HepG2 (cell line): ENCODE results near the gene HLF. TPM values are rescaled to one million over a fixed set of nuclear protein-coding genes. Genes with fewer than 3 reads are reported as not detected.

ENCODE experiments used
- AKAP8 ChIP-seq: sonication (generic); formaldehyde crosslinking; IDR thresholded peaks from 2 replicates; pipeline ENCODE4 v1.5.1; 2020; ENCODE audit warnings: mild to moderate bottlenecking, missing genetic modification reagents
- ARNTL ChIP-seq: sonication (generic); formaldehyde crosslinking; IDR thresholded peaks from 2 replicates; pipeline ENCODE4 v1.4.0; 2020; ENCODE audit warnings: mild to moderate bottlenecking, missing genetic modification reagents
- CHD2 ChIP-seq: IDR thresholded peaks from 2 replicates; pipeline ENCODE4 v1.6.1; 2011; ENCODE audit warnings: low read depth, low read length, improper control_type of control experiment
- HDAC2 ChIP-seq: sonication (generic); formaldehyde crosslinking; IDR thresholded peaks from 2 replicates; pipeline ENCODE4 v1.4.0; 2020; ENCODE audit warnings: missing genetic modification reagents
- HDAC6 ChIP-seq: fragments of 200-600 bp; sonication (generic); IDR thresholded peaks from 2 replicates; pipeline ENCODE4 v1.7.0; 2017; ENCODE audit warnings: mild to moderate bottlenecking, antibody characterized with exemption, low read length, low read depth
- HHEX ChIP-seq: IDR thresholded peaks from 2 replicates; pipeline ENCODE4 v1.6.1; 2016; ENCODE audit warnings: control low read depth
- KAT2B ChIP-seq: fragments of 150-350 bp; IDR thresholded peaks from 2 replicates; pipeline ENCODE4 v1.6.1; 2014; ENCODE audit warnings: low read depth, low read length, borderline replicate concordance
- NONO ChIP-seq, 2 experiments: fragments of 450-650 bp in 1 of 2; sonication (generic) in 1 of 2; formaldehyde crosslinking in 1 of 2; IDR thresholded peaks in 1 of 2; conservative IDR thresholded peaks in 1 of 2; 2 replicates each; pipeline versions ENCODE4 v1.6.1 to v1.8.0; 2017 to 2022; ENCODE audit warnings: mild to moderate bottlenecking in 1 of 2, missing genetic modification reagents in 1 of 2, moderate library complexity in 1 of 2
- PHF20 ChIP-seq: sonication (generic); formaldehyde crosslinking; IDR thresholded peaks from 2 replicates; pipeline ENCODE4 v1.5.0; 2020; ENCODE audit warnings: mild to moderate bottlenecking, missing genetic modification reagents
- REST ChIP-seq, 2 experiments: IDR thresholded peaks; 2 replicates each; pipeline ENCODE4 v1.6.1; 2011 to 2012; ENCODE audit warnings: low read length in 2 of 2, borderline replicate concordance in 1 of 2, low read depth in 1 of 2, mild to moderate bottlenecking in 1 of 2, moderate library complexity in 1 of 2
- UBTF ChIP-seq: sonication (generic); formaldehyde crosslinking; IDR thresholded peaks from 2 replicates; pipeline ENCODE4 v1.4.0; 2020; ENCODE audit warnings: mild to moderate bottlenecking, missing genetic modification reagents
- ZHX2 ChIP-seq, 2 experiments: sonication (generic) in 1 of 2; formaldehyde crosslinking in 1 of 2; IDR thresholded peaks; 2 replicates each; pipeline versions ENCODE4 v1.6.1 to v1.9.0; 2014 to 2022; ENCODE audit warnings: antibody characterized with exemption in 1 of 2, borderline replicate concordance in 1 of 2, inconsistent platforms in 1 of 2, low read depth in 1 of 2, missing genetic modification reagents in 1 of 2
- ZNF331 ChIP-seq: sonication (generic); formaldehyde crosslinking; IDR thresholded peaks from 2 replicates; pipeline ENCODE4 v1.4.0; 2020; ENCODE audit warnings: missing genetic modification reagents
- ZNF589 ChIP-seq: sonication (generic); formaldehyde crosslinking; conservative IDR thresholded peaks from 2 replicates; pipeline ENCODE4 v1.8.0; 2022; ENCODE audit warnings: mild to moderate bottlenecking, moderate library complexity, missing genetic modification reagents
- ZNF780A ChIP-seq: sonication (generic); formaldehyde crosslinking; IDR thresholded peaks from 2 replicates; pipeline ENCODE4 v1.8.0; 2022; ENCODE audit warnings: mild to moderate bottlenecking, missing genetic modification reagents, moderate library complexity
- polyA plus RNA-seq, 8 experiments: library from polyadenylated mRNA; depleted of rRNA in 3 of 8; stranded (reverse) in 7 of 8; unstranded in 1 of 8; fragments of >200 nt; fragmentation: Illumina TruSeq in 4 of 8; extraction: Trizol in 4 of 8; gene quantifications; 2 replicates each; pipeline versions ENCODE4 v1.2.1 to v1.2.3, GENCODE V29; 2011 to 2016; ENCODE audit warnings: low read depth in 4 of 8, missing spikeins in 1 of 8, mixed read lengths in 1 of 8; ENCODE audit not compliant: insufficient read depth in 1 of 8
- total RNA-seq, 5 experiments: library from RNA; depleted of rRNA; stranded (reverse); fragments of >200 nt; fragmentation: Illumina TruSeq; extraction: Trizol; gene quantifications; 2 replicates each; pipeline ENCODE4 v1.2.3, GENCODE V29; 2016; ENCODE audit warnings: low read depth in 1 of 5

HLF gene
- total and polyA plus RNA-seq, 2 of the 13 experiments (the other 11 are each of a cell fraction or from before 2014, with no cell fraction given), result 202 to 346 TPM

- TF ChIP-seq PHF20, result no peak
- 0 out of 2 replicates have a peak, but pooled peaks have one; percentile 52 for TF ChIP-seq ZNF589
- TF ChIP-seq ZNF780A (CRISPR knock-in tag), result 0 out of 2 replicates have a peak, but pooled peaks have one; percentile 38
- TF ChIP-seq UBTF (CRISPR knock-in tag), result no peak
- no peak for TF ChIP-seq HHEX (CRISPR knock-in tag)
- TF ChIP-seq ZNF331 (CRISPR knock-in tag), result 0 out of 2 replicates have a peak, but pooled peaks have one; percentile 44
- peak; percentile 28; the same call in 1 of the 2 replicates for TF ChIP-seq HDAC2 (CRISPR knock-in tag)
- TF ChIP-seq ARNTL, result no peak
- TF ChIP-seq HDAC6, result no peak
- no peak for TF ChIP-seq ZHX2 (IDR thresholded peaks at IDR 0.05; ENCODE audit: low read depth)
- TF ChIP-seq ZHX2 (CRISPR knock-in tag; IDR thresholded peaks at IDR 0.05; ENCODE audit: borderline replicate concordance), result no peak
- no peak for TF ChIP-seq REST (IDR thresholded peaks at IDR 0.05; ENCODE audit: borderline replicate concordance in 1 of 2, low read depth in 1 of 2, low read length in 2 of 2)
- TF ChIP-seq NONO (IDR thresholded peaks at IDR 0.05), result no peak
- TF ChIP-seq NONO (CRISPR knock-in tag; conservative IDR thresholded peaks at IDR 0.05), result peak; percentile 19; the same call in 1 of the 2 replicates
- no peak for TF ChIP-seq CHD2
- no peak for TF ChIP-seq AKAP8
- TF ChIP-seq KAT2B, result no peak
Observed at GRCh38 chr17:55327225-55328088, 62.7 kb downstream of the HLF start (continued).
